WTC11 (cell line): Measurements from ENCODE around the gene MARK3. TPM values are rescaled to one million over a fixed set of nuclear protein-coding genes. Genes with fewer than 3 reads are reported as not detected.

ENCODE experiments used
- ATAC-seq: fragments of 200-7000 bp; cut with Tn5 transposase; 2 replicates; pipeline ENCODE4 v1.10.0; 2021; ENCODE audit warnings: mild to moderate bottlenecking, moderate library complexity
- CTCF ChIA-PET: fragments of 300-600 bp; sonication (Branson Sonifier 250); formaldehyde crosslinking; loops from one replicate; lab custom pipeline; 2021; ENCODE audit warnings: antibody characterized with exemption; lab: Charles Lee
- POLR2A ChIA-PET: fragments of 350-600 bp; sonication (Branson Sonifier 250); formaldehyde crosslinking; loops from one replicate; lab custom pipeline; 2021; ENCODE audit warnings: antibody characterized with exemption; lab: Charles Lee
- DNase-seq: peaks from one replicate; pipeline ENCODE4 v3.0.0; 2021; ENCODE audit warnings: low spot score
- H3K27ac Mint-ChIP-seq: 2 replicates; pipeline ENCODE4 v1.8.0; 2021; ENCODE audit warnings: mixed read lengths
- H3K27me3 Mint-ChIP-seq: 2 replicates; pipeline ENCODE4 v1.8.0; 2021; ENCODE audit warnings: low read depth, mild to moderate bottlenecking, moderate library complexity, mixed read lengths
- H3K36me3 Mint-ChIP-seq: 2 replicates; pipeline ENCODE4 v1.8.0; 2021; ENCODE audit warnings: mixed read lengths
- H3K4me1 Mint-ChIP-seq: 2 replicates; pipeline ENCODE4 v1.8.0; 2022; ENCODE audit warnings: mixed read lengths
- H3K4me3 Mint-ChIP-seq: 2 replicates; pipeline ENCODE4 v1.8.0; 2021; ENCODE audit warnings: mild to moderate bottlenecking, moderate library complexity, mixed read lengths
- H3K9me3 Mint-ChIP-seq: 2 replicates; pipeline ENCODE4 v1.8.0; 2021; ENCODE audit warnings: mixed read lengths
- CBFB ChIP-seq: sonication (generic); formaldehyde crosslinking; IDR thresholded peaks from 2 replicates; pipeline ENCODE4 v1.8.1; 2022; ENCODE audit warnings: mild to moderate bottlenecking, low read depth, missing genetic modification reagents
- ESRRA ChIP-seq: sonication (generic); formaldehyde crosslinking; IDR thresholded peaks from 2 replicates; pipeline ENCODE4 v1.8.1; 2022; ENCODE audit warnings: mild to moderate bottlenecking, missing genetic modification reagents, borderline replicate concordance
- GRHL2 ChIP-seq: fragments of 250-450 bp; sonication (Bioruptor Pico); IDR thresholded peaks from 2 replicates; pipeline ENCODE4 v1.8.0; 2022; ENCODE audit warnings: mild to moderate bottlenecking, moderate library complexity; ENCODE audit not compliant: insufficient replicate concordance, severe bottlenecking
- MXD4 ChIP-seq: fragments of 250-450 bp; sonication (Bioruptor Pico); IDR thresholded peaks from 2 replicates; pipeline ENCODE4 v1.8.0; 2021; ENCODE audit warnings: mild to moderate bottlenecking, moderate library complexity, borderline replicate concordance
- SP1 ChIP-seq: sonication (generic); formaldehyde crosslinking; conservative IDR thresholded peaks from 2 replicates; pipeline ENCODE4 v1.8.1; 2022; ENCODE audit warnings: missing genetic modification reagents
- ZBTB21 ChIP-seq: sonication (generic); formaldehyde crosslinking; IDR thresholded peaks from 2 replicates; pipeline ENCODE4 v1.8.1; 2023; ENCODE audit warnings: mild to moderate bottlenecking, missing genetic modification reagents, borderline replicate concordance
- ZNF121 ChIP-seq: sonication (generic); formaldehyde crosslinking; IDR thresholded peaks from 2 replicates; pipeline ENCODE4 v1.8.0; 2023; ENCODE audit warnings: missing genetic modification reagents
- ZNF219 ChIP-seq: sonication (generic); formaldehyde crosslinking; IDR thresholded peaks from 2 replicates; pipeline ENCODE4 v1.8.0; 2023; ENCODE audit warnings: missing genetic modification reagents, mild to moderate bottlenecking, borderline replicate concordance
- total RNA-seq: library from RNA; stranded (reverse); gene quantifications from 3 replicates; pipeline ENCODE4 v1.2.3, GENCODE V29; 2021
- TF ChIP-seq, protein P1 (sequence below): sonication (generic); formaldehyde crosslinking; IDR thresholded peaks from 2 replicates; pipeline ENCODE4 v1.8.0; 2022; ENCODE audit warnings: mild to moderate bottlenecking, missing genetic modification reagents
- TF ChIP-seq, protein P2 (sequence below): sonication (generic); formaldehyde crosslinking; IDR thresholded peaks from 2 replicates; pipeline ENCODE4 v1.8.0; 2023; ENCODE audit warnings: missing genetic modification reagents
- TF ChIP-seq, protein P3 (sequence below): fragments of 250-450 bp; sonication (Bioruptor Pico); IDR thresholded peaks from 2 replicates; pipeline ENCODE4 v1.9.0; 2021; ENCODE audit warnings: mild to moderate bottlenecking
- TF ChIP-seq, protein P4 (sequence below): fragments of 250-450 bp; sonication (Bioruptor Pico); IDR thresholded peaks from 2 replicates; pipeline ENCODE4 v1.8.0; 2021; ENCODE audit warnings: mild to moderate bottlenecking
- TF ChIP-seq, protein P5 (sequence below): sonication (generic); formaldehyde crosslinking; IDR thresholded peaks from 2 replicates; pipeline ENCODE4 v1.8.1; 2022; ENCODE audit warnings: mild to moderate bottlenecking, moderate library complexity, missing genetic modification reagents
- TF ChIP-seq, protein P6 (sequence below): fragments of 250-450 bp; sonication (Bioruptor Pico); IDR thresholded peaks from 2 replicates; pipeline ENCODE4 v2.1.2; 2022; ENCODE audit warnings: mild to moderate bottlenecking, moderate library complexity
- TF ChIP-seq, protein P7 (sequence below): sonication (generic); formaldehyde crosslinking; IDR thresholded peaks from 2 replicates; pipeline ENCODE4 v1.8.1; 2022; ENCODE audit warnings: mild to moderate bottlenecking, missing genetic modification reagents, moderate library complexity, borderline replicate concordance

MARK3 gene
- total RNA-seq, 1 experiment from 2014 or later = 93.7 TPM

DNA sequence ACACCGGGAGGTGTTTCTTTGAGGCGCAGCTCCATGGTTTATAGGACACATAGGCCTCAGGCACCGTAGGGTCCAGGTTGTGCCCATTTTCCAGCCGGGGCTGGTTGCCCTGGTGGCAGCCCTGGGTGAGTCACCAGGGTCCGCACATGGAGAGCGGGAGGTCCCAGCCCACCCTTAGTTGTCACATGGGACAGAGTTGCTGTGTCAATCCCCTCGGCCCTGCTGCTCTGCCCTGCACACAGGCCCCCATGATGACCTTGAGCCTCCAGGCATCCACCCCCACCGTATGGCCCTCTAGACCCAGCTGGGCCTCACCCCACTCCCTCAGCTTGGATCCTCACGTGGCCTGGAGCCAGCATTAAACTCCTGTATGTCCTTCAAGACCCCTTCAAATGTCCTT lies 151.5 kb downstream of the MARK3 start:
- Mint-ChIP-seq H3K27ac (no peak overlapping the region), H3K4me1 (peaks cover under 1% of the 10 kb centered on the region; the same call in 1 of the 2 replicates), H3K4me3 (no peak overlapping the region), H3K9me3 (no peaks in the 10 kb centered on the region), H3K27me3 (peaks cover 11% of the 10 kb centered on the region), H3K36me3 (no peaks in the 10 kb centered on the region)
- ATAC-seq = no peak
- ChIA-PET CTCF (interaction anchor here (1.8 to 21.0 kb wide), 2 partner anchors 10 to 18 kb away, joined by 8 to 455 read pairs; partner anchors contain the start of gene CKB), POLR2A (no interaction called here)
- TF ChIP-seq SP1 (no peak), ZBTB21 (CRISPR knock-in tag) (no peak), ZNF219 (CRISPR knock-in tag) (no peak), MXD4 (CRISPR knock-in tag) (no peak), GRHL2 (CRISPR knock-in tag) (no peak), ESRRA (CRISPR knock-in tag) (no peak), CBFB (CRISPR knock-in tag) (no peak)
- TF ChIP-seq, protein P1, sequence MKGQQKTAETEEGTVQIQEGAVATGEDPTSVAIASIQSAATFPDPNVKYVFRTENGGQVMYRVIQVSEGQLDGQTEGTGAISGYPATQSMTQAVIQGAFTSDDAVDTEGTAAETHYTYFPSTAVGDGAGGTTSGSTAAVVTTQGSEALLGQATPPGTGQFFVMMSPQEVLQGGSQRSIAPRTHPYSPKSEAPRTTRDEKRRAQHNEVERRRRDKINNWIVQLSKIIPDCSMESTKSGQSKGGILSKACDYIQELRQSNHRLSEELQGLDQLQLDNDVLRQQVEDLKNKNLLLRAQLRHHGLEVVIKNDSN (CRISPR knock-in tag) = no peak
- TF ChIP-seq, protein P2, sequence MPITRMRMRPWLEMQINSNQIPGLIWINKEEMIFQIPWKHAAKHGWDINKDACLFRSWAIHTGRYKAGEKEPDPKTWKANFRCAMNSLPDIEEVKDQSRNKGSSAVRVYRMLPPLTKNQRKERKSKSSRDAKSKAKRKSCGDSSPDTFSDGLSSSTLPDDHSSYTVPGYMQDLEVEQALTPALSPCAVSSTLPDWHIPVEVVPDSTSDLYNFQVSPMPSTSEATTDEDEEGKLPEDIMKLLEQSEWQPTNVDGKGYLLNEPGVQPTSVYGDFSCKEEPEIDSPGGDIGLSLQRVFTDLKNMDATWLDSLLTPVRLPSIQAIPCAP (CRISPR knock-in tag) = no peak
- TF ChIP-seq, protein P3, sequence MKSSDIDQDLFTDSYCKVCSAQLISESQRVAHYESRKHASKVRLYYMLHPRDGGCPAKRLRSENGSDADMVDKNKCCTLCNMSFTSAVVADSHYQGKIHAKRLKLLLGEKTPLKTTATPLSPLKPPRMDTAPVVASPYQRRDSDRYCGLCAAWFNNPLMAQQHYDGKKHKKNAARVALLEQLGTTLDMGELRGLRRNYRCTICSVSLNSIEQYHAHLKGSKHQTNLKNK (CRISPR knock-in tag) = no peak
- TF ChIP-seq, protein P4, sequence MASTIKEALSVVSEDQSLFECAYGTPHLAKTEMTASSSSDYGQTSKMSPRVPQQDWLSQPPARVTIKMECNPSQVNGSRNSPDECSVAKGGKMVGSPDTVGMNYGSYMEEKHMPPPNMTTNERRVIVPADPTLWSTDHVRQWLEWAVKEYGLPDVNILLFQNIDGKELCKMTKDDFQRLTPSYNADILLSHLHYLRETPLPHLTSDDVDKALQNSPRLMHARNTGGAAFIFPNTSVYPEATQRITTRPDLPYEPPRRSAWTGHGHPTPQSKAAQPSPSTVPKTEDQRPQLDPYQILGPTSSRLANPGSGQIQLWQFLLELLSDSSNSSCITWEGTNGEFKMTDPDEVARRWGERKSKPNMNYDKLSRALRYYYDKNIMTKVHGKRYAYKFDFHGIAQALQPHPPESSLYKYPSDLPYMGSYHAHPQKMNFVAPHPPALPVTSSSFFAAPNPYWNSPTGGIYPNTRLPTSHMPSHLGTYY (CRISPR knock-in tag) = no peak
- TF ChIP-seq, protein P5, sequence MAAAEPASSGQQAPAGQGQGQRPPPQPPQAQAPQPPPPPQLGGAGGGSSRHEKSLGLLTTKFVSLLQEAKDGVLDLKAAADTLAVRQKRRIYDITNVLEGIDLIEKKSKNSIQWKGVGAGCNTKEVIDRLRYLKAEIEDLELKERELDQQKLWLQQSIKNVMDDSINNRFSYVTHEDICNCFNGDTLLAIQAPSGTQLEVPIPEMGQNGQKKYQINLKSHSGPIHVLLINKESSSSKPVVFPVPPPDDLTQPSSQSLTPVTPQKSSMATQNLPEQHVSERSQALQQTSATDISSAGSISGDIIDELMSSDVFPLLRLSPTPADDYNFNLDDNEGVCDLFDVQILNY (CRISPR knock-in tag) = no peak
- TF ChIP-seq, protein P6, sequence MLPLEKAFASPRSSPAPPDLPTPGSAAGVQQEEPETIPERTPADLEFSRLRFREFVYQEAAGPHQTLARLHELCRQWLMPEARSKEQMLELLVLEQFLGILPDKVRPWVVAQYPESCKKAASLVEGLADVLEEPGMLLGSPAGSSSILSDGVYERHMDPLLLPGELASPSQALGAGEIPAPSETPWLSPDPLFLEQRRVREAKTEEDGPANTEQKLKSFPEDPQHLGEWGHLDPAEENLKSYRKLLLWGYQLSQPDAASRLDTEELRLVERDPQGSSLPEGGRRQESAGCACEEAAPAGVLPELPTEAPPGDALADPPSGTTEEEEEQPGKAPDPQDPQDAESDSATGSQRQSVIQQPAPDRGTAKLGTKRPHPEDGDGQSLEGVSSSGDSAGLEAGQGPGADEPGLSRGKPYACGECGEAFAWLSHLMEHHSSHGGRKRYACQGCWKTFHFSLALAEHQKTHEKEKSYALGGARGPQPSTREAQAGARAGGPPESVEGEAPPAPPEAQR (CRISPR knock-in tag) = no peak
- no peak for DNase-seq

DNA sequence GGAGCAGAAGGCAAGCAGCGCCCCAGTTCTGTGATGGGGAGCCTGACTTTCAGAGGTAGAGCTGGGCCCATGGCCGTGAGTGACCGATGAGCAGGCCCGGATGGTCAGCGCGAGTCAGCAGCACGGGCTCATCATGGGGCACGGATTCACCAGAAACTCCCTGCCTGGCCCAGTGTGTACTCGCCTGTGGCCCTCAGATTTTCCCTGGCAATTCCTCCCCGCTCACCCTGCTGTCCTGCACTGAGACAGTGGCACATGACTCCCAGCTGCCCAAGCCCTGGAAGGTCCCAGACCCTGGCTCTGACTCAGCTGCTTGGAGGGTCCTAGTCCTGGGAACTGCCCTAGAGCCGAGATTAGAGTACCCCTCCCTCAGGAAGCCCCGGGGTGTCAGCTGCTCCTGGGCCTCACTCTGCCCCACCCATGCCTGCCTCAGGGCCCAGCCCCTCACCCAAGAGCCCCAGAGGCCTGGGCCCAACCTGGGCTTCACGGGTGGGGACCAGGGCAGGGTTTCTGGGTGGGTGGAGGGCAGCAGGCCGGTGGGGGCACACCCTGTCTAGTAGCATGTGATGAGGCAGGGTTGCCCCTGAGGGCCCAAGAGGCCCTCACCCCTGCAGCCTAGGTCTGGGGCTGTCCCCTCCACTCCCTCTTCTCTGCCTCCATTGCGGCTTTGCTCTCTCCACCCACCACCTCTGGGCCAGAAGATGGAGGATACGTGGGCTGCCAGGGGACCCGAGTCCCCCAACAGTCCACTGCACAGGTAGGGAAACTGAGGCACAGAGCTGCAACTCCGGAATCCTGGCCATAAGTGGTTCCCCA lies 152.2 kb downstream of the MARK3 start:
- peaks cover 5% of the 10 kb centered on the region; the same call in 1 of the 2 replicates for H3K4me1 Mint-ChIP-seq
- no peak overlapping the region for H3K27ac Mint-ChIP-seq
- H3K4me3 Mint-ChIP-seq = no peak overlapping the region
- H3K9me3 Mint-ChIP-seq = no peaks in the 10 kb centered on the region
- H3K36me3 Mint-ChIP-seq = no peaks in the 10 kb centered on the region
- ChIA-PET POLR2A (no interaction called here), CTCF (interaction anchor here (1.8 to 21.0 kb wide), 2 partner anchors 9 to 19 kb away, joined by 8 to 455 read pairs; partner anchors contain the start of gene CKB)
- DNase-seq (no peak), ATAC-seq (no peak)
- peaks cover 11% of the 10 kb centered on the region for H3K27me3 Mint-ChIP-seq
- no peak for TF ChIP-seq ZNF121 (CRISPR knock-in tag)
- TF ChIP-seq, protein P7, sequence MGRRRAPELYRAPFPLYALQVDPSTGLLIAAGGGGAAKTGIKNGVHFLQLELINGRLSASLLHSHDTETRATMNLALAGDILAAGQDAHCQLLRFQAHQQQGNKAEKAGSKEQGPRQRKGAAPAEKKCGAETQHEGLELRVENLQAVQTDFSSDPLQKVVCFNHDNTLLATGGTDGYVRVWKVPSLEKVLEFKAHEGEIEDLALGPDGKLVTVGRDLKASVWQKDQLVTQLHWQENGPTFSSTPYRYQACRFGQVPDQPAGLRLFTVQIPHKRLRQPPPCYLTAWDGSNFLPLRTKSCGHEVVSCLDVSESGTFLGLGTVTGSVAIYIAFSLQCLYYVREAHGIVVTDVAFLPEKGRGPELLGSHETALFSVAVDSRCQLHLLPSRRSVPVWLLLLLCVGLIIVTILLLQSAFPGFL = no peak
